Brain microvascular endothelial cell (primary cell): ENCODE results near the gene TPMT.

Experiments
- DNase-seq: peaks from one replicate; pipeline ENCODE4 v3.0.0-alpha.2; 2020
- H3K27ac ChIP-seq: fragments of 250-450 bp; sonication (Bioruptor Pico); 2 replicates; pipeline ENCODE4 v1.5.1; 2020; ENCODE audit warnings: mild to moderate bottlenecking, moderate library complexity
- H3K27me3 ChIP-seq: fragments of 250-450 bp; sonication (Bioruptor Pico); replicated peaks from 2 replicates; pipeline ENCODE4 v1.5.1; 2020; ENCODE audit warnings: mild to moderate bottlenecking
- H3K36me3 ChIP-seq: fragments of 250-450 bp; sonication (Bioruptor Pico); replicated peaks from 2 replicates; pipeline ENCODE4 v1.5.1; 2020; ENCODE audit warnings: mild to moderate bottlenecking
- H3K4me3 ChIP-seq: 2 replicates; pipeline ENCODE4 v1.5.1; 2011; ENCODE audit warnings: low read depth, mild to moderate bottlenecking, control low read depth, low read length, moderate library complexity
- in situ Hi-C: cut with HindIII; loops from 2 replicates; pipeline ENCODE4 v1.10.0; 2017; ENCODE audit warnings: low sequenced_read_pairs, low pct_ligation_motif_present
- TF ChIP-seq, protein P1 (sequence below): IDR thresholded peaks from 2 replicates; pipeline ENCODE4 v1.5.1; 2011; ENCODE audit warnings: low read depth, mild to moderate bottlenecking, moderate library complexity, low read length, control low read depth, inconsistent platforms; ENCODE audit errors: missing control alignments

TPMT gene

DNA sequence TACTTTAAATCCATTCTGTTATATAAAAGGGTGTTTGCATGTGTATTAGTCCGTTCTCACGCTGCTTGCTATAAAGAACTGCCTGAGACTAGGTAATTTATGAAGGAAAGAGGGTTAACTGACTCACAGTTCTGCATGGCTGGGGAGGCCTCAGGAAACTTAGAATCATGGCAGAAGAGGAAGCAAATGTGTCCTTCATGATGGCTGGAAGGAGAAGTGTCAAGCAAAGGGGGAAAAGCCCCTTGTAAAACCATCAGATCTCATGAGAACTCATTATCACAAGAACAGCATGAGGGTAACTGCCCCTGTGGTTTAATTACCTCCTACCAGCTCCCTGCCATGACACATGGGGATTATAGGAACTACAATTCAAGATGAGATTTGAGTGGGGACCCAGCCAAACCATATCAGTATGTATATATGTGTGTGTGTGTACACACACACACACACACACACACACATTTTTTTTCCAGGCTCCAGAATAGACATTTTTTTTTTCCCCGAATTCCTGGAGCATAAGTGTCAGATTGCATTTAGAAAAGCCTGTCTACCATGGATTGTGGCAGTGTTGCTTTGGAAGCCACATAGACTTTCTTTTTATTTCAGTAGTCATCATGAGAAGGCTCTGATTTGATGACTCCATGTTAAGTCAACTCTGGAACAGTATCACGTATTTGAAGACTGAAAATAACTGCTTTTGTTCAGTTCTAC is 31.8 kb upstream of the TPMT start:
- Histone ChIP-seq H3K27ac (no peak overlapping the region), H3K27me3 (no peaks in the 10 kb centered on the region), H3K4me3 (no peak overlapping the region), H3K36me3 (no peaks in the 10 kb centered on the region)
- TF ChIP-seq, protein P1, sequence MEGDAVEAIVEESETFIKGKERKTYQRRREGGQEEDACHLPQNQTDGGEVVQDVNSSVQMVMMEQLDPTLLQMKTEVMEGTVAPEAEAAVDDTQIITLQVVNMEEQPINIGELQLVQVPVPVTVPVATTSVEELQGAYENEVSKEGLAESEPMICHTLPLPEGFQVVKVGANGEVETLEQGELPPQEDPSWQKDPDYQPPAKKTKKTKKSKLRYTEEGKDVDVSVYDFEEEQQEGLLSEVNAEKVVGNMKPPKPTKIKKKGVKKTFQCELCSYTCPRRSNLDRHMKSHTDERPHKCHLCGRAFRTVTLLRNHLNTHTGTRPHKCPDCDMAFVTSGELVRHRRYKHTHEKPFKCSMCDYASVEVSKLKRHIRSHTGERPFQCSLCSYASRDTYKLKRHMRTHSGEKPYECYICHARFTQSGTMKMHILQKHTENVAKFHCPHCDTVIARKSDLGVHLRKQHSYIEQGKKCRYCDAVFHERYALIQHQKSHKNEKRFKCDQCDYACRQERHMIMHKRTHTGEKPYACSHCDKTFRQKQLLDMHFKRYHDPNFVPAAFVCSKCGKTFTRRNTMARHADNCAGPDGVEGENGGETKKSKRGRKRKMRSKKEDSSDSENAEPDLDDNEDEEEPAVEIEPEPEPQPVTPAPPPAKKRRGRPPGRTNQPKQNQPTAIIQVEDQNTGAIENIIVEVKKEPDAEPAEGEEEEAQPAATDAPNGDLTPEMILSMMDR = no peak
- no peak for DNase-seq
- in situ Hi-C loops = no loop called here

DNA sequence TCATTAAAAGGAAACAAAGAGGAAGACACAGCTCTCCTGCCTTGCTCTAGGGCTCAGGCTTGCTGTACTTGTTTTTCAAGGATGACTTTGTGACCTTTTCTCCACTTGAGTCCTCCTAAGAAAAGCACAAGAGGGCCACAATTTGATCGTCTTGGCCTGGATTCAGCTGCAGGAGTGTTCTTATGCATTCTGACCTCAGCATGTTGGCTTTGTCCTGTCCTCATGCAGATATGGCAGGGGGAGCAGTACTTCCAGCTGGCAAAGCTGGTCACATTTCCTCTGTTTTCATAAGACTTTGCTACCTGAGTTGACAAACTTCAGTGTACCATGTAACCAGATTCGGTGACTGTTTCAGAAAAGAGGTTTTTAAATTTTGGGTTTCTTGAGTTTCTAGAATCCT is 31.2 kb upstream of the TPMT start:
- in situ Hi-C loops = no loop called here
- TF ChIP-seq, protein P1 = no peak
- no peak overlapping the region for H3K4me3 ChIP-seq

DNA sequence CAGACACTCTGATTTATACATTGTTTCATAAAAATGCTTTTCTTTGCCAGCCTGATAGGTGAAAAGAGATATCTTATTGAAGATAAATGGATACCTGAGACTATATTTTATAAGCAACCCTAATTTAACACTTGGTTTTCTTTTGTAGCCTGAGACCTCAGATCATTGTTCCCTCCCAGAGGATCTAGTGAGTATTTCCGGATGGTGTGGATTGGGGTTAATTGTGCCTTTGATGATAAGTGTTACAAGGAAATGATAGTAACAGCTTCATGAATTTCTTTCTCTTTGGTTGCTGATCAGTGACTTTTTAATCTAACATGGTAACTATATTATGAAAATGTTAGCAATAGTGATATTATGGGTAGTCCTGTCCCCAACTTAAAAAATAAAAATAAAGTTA is 30.7 kb upstream of the TPMT start:
- H3K27ac ChIP-seq = no peak overlapping the region
- DNase-seq = no peak
- no peaks in the 10 kb centered on the region for H3K27me3 ChIP-seq
- no peak overlapping the region for H3K4me3 ChIP-seq
- H3K36me3 ChIP-seq = no peaks in the 10 kb centered on the region
- TF ChIP-seq, protein P1 = no peak
- in situ Hi-C loops = no loop called here

More for the DNA sequence above, 31.2 kb upstream of the TPMT start:
- H3K27me3 ChIP-seq = no peaks in the 10 kb centered on the region
- DNase-seq = no peak
- no peaks in the 10 kb centered on the region for H3K36me3 ChIP-seq
- no peak overlapping the region for H3K27ac ChIP-seq

DNA sequence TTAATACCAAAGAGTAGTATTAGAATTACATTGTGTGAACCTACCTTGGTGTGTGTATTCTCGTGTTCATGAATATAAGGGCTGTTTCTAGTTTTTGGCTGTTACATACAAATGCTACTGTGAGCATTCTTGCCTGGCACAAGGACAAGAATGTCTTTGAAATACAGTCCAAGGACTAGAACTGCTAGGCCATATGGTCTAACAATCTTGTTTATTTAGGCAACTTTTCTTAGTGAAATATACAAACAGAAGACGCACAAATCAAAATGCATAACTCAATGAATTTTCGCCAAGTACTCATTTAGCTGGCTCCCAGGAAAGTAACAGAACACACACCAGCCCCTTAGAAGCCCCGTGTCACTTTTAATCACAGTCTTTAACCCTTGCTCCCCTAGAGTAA is 28.9 kb upstream of the TPMT start:
- Histone ChIP-seq H3K36me3 (no peaks in the 10 kb centered on the region), H3K27ac (no peak overlapping the region), H3K4me3 (no peak overlapping the region), H3K27me3 (no peaks in the 10 kb centered on the region)
- in situ Hi-C loops = no loop called here
- no peak for DNase-seq
- TF ChIP-seq, protein P1 = no peak

DNA sequence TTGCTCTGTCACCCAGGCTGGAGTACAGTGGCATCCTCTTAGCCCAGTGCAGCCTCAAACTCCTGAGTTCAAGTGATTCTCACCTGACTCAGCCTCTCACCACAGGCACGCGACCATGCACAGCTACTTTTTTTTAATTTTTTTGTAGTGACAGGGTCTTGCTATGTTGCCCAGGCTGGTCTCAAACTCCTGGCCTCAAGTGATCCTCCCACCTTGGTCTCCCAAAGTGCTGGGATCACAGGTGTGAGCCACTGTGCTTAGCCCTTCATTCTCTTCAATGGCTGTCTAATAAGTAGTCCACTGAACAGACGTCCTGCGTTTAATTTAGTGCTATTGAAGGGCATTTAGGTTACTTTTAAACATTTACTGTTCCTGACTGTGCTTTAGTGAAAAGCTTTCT is 27.7 kb upstream of the TPMT start:
- H3K27ac ChIP-seq = no peak overlapping the region
- DNase-seq = no peak
- in situ Hi-C loops = no loop called here
- TF ChIP-seq, protein P1 = no peak
- H3K27me3 ChIP-seq = no peaks in the 10 kb centered on the region
- H3K36me3 ChIP-seq = no peaks in the 10 kb centered on the region
- no peak overlapping the region for H3K4me3 ChIP-seq
